PC-3 (cell line): ENCODE data around the gene BPHL. TPM values are rescaled to one million over a fixed set of nuclear protein-coding genes. Genes with fewer than 3 reads are reported as not detected.
"Not testable (repeated sequence)": the region's sequence is repeated elsewhere in the genome, so short reads cannot be mapped to it uniquely, and the experiment has no call there.

Experiments
- ATAC-seq: fragments of 200-7000 bp; cut with Tn5 transposase; 2 replicates; pipeline ENCODE4 v1.9.1; 2020; ENCODE audit warnings: mild to moderate bottlenecking, moderate library complexity
- BruUV-seq: library from RNA; stranded (reverse); fragments of 400-500 nt; replicated peaks from 2 replicates; lab custom pipeline; 2021; lab: Mats Ljungman, UMichigan
- CTCF ChIA-PET: fragments of 300-600 bp; sonication (Branson Sonifier 250); formaldehyde crosslinking; loops from one replicate; lab custom pipeline; 2022; ENCODE audit warnings: antibody characterized with exemption; lab: Charles Lee
- POLR2A ChIA-PET: fragments of 300-600 bp; sonication (Branson Sonifier 250); formaldehyde crosslinking; loops from one replicate; lab custom pipeline; 2022; ENCODE audit warnings: antibody characterized with exemption; ENCODE audit not compliant: unreplicated experiment; lab: Charles Lee
- DNase-seq: peaks from one replicate; pipeline ENCODE4 v3.0.0-alpha.2; 2015
- H2AFZ ChIP-seq: fragments of 300-600 bp; sonication (generic); 2 replicates; pipeline ENCODE4 v1.6.0; 2016; ENCODE audit warnings: antibody characterized with exemption, low read length
- H3F3A ChIP-seq: fragments of 300-600 bp; sonication (generic); one replicate; pipeline ENCODE4 v1.6.0; 2017; ENCODE audit warnings: antibody characterized with exemption, low read length, control low read depth, mild to moderate bottlenecking; ENCODE audit not compliant: unreplicated experiment
- H3K27ac ChIP-seq: fragments of 300-600 bp; sonication (generic); 2 replicates; pipeline ENCODE4 v1.5.1; 2016; ENCODE audit warnings: mild to moderate bottlenecking, low read length
- H3K27me3 ChIP-seq: fragments of 300-600 bp; sonication (generic); 2 replicates; pipeline ENCODE4 v1.6.1; 2016; ENCODE audit warnings: low read length, mixed read lengths
- H3K36me3 ChIP-seq: fragments of 300-600 bp; sonication (generic); 2 replicates; pipeline ENCODE4 v1.6.1; 2016; ENCODE audit warnings: low read depth, mixed run types, low read length, mixed read lengths
- H3K4me1 ChIP-seq: fragments of 300-600 bp; sonication (generic); 2 replicates; pipeline ENCODE4 v1.5.1; 2016; ENCODE audit warnings: low read length; ENCODE audit not compliant: insufficient read depth
- H3K4me2 ChIP-seq: fragments of 300-600 bp; sonication (generic); 2 replicates; pipeline ENCODE4 v1.6.0; 2016; ENCODE audit warnings: low read length
- H3K4me3 ChIP-seq: fragments of 300-600 bp; sonication (generic); 2 replicates; pipeline ENCODE4 v1.5.1; 2016; ENCODE audit warnings: mild to moderate bottlenecking, low read length, mixed read lengths
- H3K79me2 ChIP-seq: fragments of 300-600 bp; sonication (generic); 2 replicates; pipeline ENCODE4 v1.6.1; 2017; ENCODE audit warnings: low read length, mixed read lengths
- H3K9ac ChIP-seq: fragments of 300-600 bp; sonication (generic); 2 replicates; pipeline ENCODE4 v1.6.0; 2016; ENCODE audit warnings: mild to moderate bottlenecking, low read length
- H3K9me2 ChIP-seq: fragments of 300-600 bp; sonication (generic); replicated peaks from 2 replicates; pipeline ENCODE4 v1.6.1; 2016; ENCODE audit warnings: mixed run types, low read length, mixed read lengths
- H3K9me3 ChIP-seq: fragments of 300-600 bp; sonication (generic); 2 replicates; pipeline ENCODE4 v1.6.1; 2016; ENCODE audit warnings: low read length, mixed read lengths
- H4K20me1 ChIP-seq: fragments of 300-600 bp; sonication (generic); 2 replicates; pipeline ENCODE4 v1.6.1; 2016; ENCODE audit warnings: low read length, mixed read lengths
- CTCF ChIP-seq: fragments of 300-600 bp; sonication (generic); conservative IDR thresholded peaks from 2 replicates; pipeline ENCODE4 v1.5.1; 2017; ENCODE audit warnings: antibody characterized with exemption, low read depth, mild to moderate bottlenecking, low read length
- EZH2 ChIP-seq: fragments of 300-600 bp; sonication (generic); IDR thresholded peaks from one replicate; pipeline ENCODE4 v1.6.1; 2017; ENCODE audit warnings: antibody characterized with exemption, mild to moderate bottlenecking, low read length; ENCODE audit not compliant: unreplicated experiment
- EZH2phosphoT487 ChIP-seq: fragments of 300-600 bp; sonication (generic); IDR thresholded peaks from 2 replicates; pipeline ENCODE4 v1.6.1; 2018; ENCODE audit warnings: mild to moderate bottlenecking, antibody characterized with exemption, low read length, borderline replicate concordance
- intact Hi-C: fragments of 100-400 bp; cut with micrococcal nuclease; formaldehyde crosslinking; loops from 2 replicates; pipeline ENCODE4 v1.9.0; 2023
- total RNA-seq: library from RNA; depleted of rRNA; stranded (reverse); fragments of >200 nt; gene quantifications from 2 replicates; pipeline ENCODE4 v1.2.3, GENCODE V29; 2014

Gene BPHL
- total RNA-seq, 1 experiment from 2014 or later: 15.8 TPM

GRCh38 chr6:3076320-3076719 lies 42.2 kb upstream of the BPHL start:
- ChIA-PET CTCF (no interaction called here), POLR2A (no interaction called here)

GRCh38 chr6:3077430-3077829 lies 41.1 kb upstream of the BPHL start:
- Histone ChIP-seq H4K20me1 (no peaks in the 10 kb centered on the region; the same call in 1 of the 2 replicates), H3F3A (no peaks in the 10 kb centered on the region), H3K36me3 (peaks cover 36% of the 10 kb centered on the region), H3K9ac (no peak overlapping the region), H3K4me2 (no peak overlapping the region), H3K27ac (no peak overlapping the region), H2AFZ (no peak overlapping the region), H3K4me3 (no peak overlapping the region), H3K4me1 (peaks cover 13% of the 10 kb centered on the region), H3K9me2 (no peaks in the 10 kb centered on the region), H3K79me2 (peaks cover 47% of the 10 kb centered on the region), H3K27me3 (no peaks in the 10 kb centered on the region), H3K9me3 (no peaks in the 10 kb centered on the region)
- no peak for TF ChIP-seq EZH2
- TF ChIP-seq EZH2phosphoT487: no peak
- no peak for TF ChIP-seq CTCF
- ChIA-PET CTCF (no interaction called here), POLR2A (no interaction called here)
- intact Hi-C loops: no loop called here
- ATAC-seq (no peak), DNase-seq (no peak)
- no TSS peak for BruUV-seq

More at GRCh38 chr6:3076320-3076719, 42.2 kb upstream of the BPHL start:
- Histone ChIP-seq H2AFZ (no peak overlapping the region), H3K9me2 (no peaks in the 10 kb centered on the region), H3K9me3 (no peaks in the 10 kb centered on the region), H3K36me3 (peaks cover 36% of the 10 kb centered on the region), H3F3A (no peaks in the 10 kb centered on the region), H3K27me3 (no peaks in the 10 kb centered on the region), H3K9ac (no peak overlapping the region), H4K20me1 (no peaks in the 10 kb centered on the region; the same call in 1 of the 2 replicates), H3K4me2 (no peak overlapping the region), H3K4me3 (no peak overlapping the region), H3K4me1 (peaks cover 13% of the 10 kb centered on the region), H3K79me2 (peaks cover 56% of the 10 kb centered on the region), H3K27ac (no peak overlapping the region)
- no TSS peak for BruUV-seq
- DNase-seq (no peak), ATAC-seq (no peak)
- intact Hi-C loops: no loop called here
- TF ChIP-seq EZH2phosphoT487 (no peak), EZH2 (no peak), CTCF (no peak)

- H3K9me2 ChIP-seq: not testable (repeated sequence)
Measured at GRCh38 chr6:3078952-3079351, 39.6 kb upstream of the BPHL start.

More at GRCh38 chr6:3078952-3079351, 39.6 kb upstream of the BPHL start:
- H2AFZ ChIP-seq, H4K20me1 ChIP-seq, H3K27me3 ChIP-seq, CTCF ChIA-PET, H3K9me3 ChIP-seq, H3K9ac ChIP-seq, BruUV-seq, H3K27ac ChIP-seq, ATAC-seq, H3F3A ChIP-seq, POLR2A ChIA-PET, DNase-seq, intact Hi-C loops, H3K4me2 ChIP-seq, H3K4me3 ChIP-seq: not testable (repeated sequence)
- peaks cover 13% of the 10 kb centered on the region for H3K4me1 ChIP-seq
- peaks cover 33% of the 10 kb centered on the region for H3K79me2 ChIP-seq
- H3K36me3 ChIP-seq: peaks cover 44% of the 10 kb centered on the region
